ENCODE results near the gene SAP130.

Gene SAP130

GRCh38 chr2:127943186-127943585 lies 84.7 kb downstream of the SAP130 start:
- no peak for ATAC-seq
- no peak for TF ChIP-seq OSR1 (CRISPR knock-in tag; IDR thresholded peaks at IDR 0.05)

DNA sequence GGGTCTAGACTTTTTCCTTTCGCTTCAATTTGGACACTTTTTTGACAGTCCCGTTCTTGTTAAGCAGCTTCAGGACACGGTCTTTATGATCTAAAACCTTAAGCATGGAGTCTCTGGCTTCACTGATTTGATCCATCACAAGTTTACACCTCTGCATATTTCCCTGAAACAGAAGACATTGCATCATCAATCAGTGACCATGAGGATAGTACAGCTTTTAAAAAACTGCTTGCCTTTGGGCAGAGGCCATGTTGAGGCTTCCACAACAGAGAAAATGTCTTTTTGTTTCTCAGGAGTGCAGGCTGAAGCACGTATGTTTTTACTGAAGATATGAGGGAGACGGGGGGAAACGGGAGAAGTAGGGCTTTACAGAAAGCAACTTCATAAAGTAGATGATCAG lies 85.9 kb downstream of the SAP130 start:
- no peak for TF ChIP-seq ARNTL (CRISPR knock-in tag; IDR thresholded peaks at IDR 0.05; ENCODE audit: borderline replicate concordance, low read depth)
- no peak for TF ChIP-seq ESRRG (CRISPR knock-in tag; IDR thresholded peaks at IDR 0.05)
- TF ChIP-seq CREB5 (CRISPR knock-in tag; IDR thresholded peaks at IDR 0.05; ENCODE audit: low read depth): no peak
- no peak for TF ChIP-seq BACH2 (CRISPR knock-in tag; IDR thresholded peaks at IDR 0.05; ENCODE audit: borderline replicate concordance)
- no peak for TF ChIP-seq ISL1 (CRISPR knock-in tag; IDR thresholded peaks at IDR 0.05)
- no peak for TF ChIP-seq RARB (CRISPR knock-in tag; IDR thresholded peaks at IDR 0.05)
- no peak for TF ChIP-seq TCF4 (CRISPR knock-in tag; IDR thresholded peaks at IDR 0.05; ENCODE audit: borderline replicate concordance)
- TF ChIP-seq, protein P1, sequence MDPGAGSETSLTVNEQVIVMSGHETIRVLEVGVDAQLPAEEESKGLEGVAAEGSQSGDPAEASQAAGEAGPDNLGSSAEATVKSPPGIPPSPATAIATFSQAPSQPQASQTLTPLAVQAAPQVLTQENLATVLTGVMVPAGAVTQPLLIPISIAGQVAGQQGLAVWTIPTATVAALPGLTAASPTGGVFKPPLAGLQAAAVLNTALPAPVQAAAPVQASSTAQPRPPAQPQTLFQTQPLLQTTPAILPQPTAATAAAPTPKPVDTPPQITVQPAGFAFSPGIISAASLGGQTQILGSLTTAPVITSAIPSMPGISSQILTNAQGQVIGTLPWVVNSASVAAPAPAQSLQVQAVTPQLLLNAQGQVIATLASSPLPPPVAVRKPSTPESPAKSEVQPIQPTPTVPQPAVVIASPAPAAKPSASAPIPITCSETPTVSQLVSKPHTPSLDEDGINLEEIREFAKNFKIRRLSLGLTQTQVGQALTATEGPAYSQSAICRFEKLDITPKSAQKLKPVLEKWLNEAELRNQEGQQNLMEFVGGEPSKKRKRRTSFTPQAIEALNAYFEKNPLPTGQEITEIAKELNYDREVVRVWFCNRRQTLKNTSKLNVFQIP (CRISPR knock-in tag; IDR thresholded peaks at IDR 0.05; ENCODE audit: borderline replicate concordance, low read depth): no peak
- ATAC-seq: no peak

DNA sequence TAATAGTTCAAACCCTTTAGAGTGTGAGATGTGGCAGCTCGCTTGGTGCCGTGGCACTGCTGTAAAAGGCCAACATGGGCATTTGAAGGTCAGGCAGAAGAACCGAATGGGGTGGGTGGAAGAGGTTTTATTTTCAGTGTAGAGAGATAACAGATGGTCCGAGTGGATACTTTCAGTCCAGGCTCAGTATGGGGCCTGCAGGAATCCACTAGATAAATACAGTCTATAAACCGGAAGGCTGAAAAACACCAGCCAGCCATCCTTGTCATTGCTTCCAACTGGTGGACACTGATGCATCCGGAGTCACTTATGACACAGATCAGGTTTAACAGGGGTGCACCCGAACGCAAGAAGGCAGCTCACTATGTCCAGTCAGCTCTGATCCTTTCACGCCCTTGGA lies 86.4 kb downstream of the SAP130 start:
- no peak for ATAC-seq
- TF ChIP-seq GLIS3 (CRISPR knock-in tag; IDR thresholded peaks at IDR 0.05): no peak
- TF ChIP-seq CSDC2 (CRISPR knock-in tag; IDR thresholded peaks at IDR 0.05): no peak
- no peak for TF ChIP-seq TSHZ2 (CRISPR knock-in tag; IDR thresholded peaks at IDR 0.05)
- no peak for TF ChIP-seq ESRRG (CRISPR knock-in tag; IDR thresholded peaks at IDR 0.05)
- TF ChIP-seq ISL1 (CRISPR knock-in tag; IDR thresholded peaks at IDR 0.05): no peak

DNA sequence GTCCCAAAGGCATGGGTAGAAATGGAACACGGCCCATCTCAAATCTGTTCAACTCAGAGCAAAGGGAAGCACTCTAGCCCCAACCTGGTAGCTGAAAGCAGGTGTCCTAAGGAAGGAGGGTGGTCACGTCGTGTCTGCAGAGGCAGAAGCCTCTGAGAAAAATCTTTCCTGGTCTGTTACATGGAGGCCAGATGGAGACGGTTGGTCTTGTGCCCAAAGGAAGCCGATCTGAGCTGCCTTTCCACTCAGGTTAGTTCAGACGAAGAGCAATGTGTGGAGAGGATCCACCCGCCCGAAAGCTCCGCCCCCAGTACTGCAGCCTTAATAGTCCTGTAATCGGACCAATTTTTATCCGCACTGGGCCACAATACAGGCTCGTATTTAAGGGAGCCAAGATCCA lies 87.2 kb downstream of the SAP130 start:
- ATAC-seq: no peak
- TF ChIP-seq, protein P2, sequence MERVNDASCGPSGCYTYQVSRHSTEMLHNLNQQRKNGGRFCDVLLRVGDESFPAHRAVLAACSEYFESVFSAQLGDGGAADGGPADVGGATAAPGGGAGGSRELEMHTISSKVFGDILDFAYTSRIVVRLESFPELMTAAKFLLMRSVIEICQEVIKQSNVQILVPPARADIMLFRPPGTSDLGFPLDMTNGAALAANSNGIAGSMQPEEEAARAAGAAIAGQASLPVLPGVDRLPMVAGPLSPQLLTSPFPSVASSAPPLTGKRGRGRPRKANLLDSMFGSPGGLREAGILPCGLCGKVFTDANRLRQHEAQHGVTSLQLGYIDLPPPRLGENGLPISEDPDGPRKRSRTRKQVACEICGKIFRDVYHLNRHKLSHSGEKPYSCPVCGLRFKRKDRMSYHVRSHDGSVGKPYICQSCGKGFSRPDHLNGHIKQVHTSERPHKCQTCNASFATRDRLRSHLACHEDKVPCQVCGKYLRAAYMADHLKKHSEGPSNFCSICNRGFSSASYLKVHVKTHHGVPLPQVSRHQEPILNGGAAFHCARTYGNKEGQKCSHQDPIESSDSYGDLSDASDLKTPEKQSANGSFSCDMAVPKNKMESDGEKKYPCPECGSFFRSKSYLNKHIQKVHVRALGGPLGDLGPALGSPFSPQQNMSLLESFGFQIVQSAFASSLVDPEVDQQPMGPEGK (CRISPR knock-in tag; IDR thresholded peaks at IDR 0.05; ENCODE audit: borderline replicate concordance): no peak
- TF ChIP-seq BACH2 (CRISPR knock-in tag; IDR thresholded peaks at IDR 0.05; ENCODE audit: borderline replicate concordance): no peak

GRCh38 chr2:127935337-127935736 lies 92.5 kb downstream of the SAP130 start:
- ATAC-seq: no peak
- TF ChIP-seq ARNTL (CRISPR knock-in tag; IDR thresholded peaks at IDR 0.05; ENCODE audit: borderline replicate concordance, low read depth) (no peak), ZC3H10 (CRISPR knock-in tag; IDR thresholded peaks at IDR 0.05) (no peak), PPARA (CRISPR knock-in tag; IDR thresholded peaks at IDR 0.05; ENCODE audit: borderline replicate concordance) (no peak), TSHZ2 (CRISPR knock-in tag; IDR thresholded peaks at IDR 0.05) (no peak), TOX (CRISPR knock-in tag; IDR thresholded peaks at IDR 0.05; ENCODE audit: borderline replicate concordance) (no peak), GLIS3 (CRISPR knock-in tag; IDR thresholded peaks at IDR 0.05) (no peak), OSR1 (CRISPR knock-in tag; IDR thresholded peaks at IDR 0.05) (no peak), SNAI2 (CRISPR knock-in tag; IDR thresholded peaks at IDR 0.05) (no peak), ESRRG (CRISPR knock-in tag; IDR thresholded peaks at IDR 0.05) (no peak), BACH2 (CRISPR knock-in tag; IDR thresholded peaks at IDR 0.05; ENCODE audit: borderline replicate concordance) (no peak)
- TF ChIP-seq, protein P1 (CRISPR knock-in tag; IDR thresholded peaks at IDR 0.05; ENCODE audit: borderline replicate concordance, low read depth): no peak

Measured in SK-N-SH treated with all-trans-retinoic acid at 6 μM for 48 hours (cell line).